ENCODE results near the gene CUX1.

The CUX1 gene

GRCh38 chr7:101813402-101814019, 3.9 kb upstream of the CUX1 start:
- no peak for TF ChIP-seq CTCF (IDR thresholded peaks at IDR 0.05; ENCODE audit: control insufficient read depth, insufficient read depth, low read depth, low read length, missing control alignments)
- peak overlapping the region; percentile 30 for H3K4me3 ChIP-seq (ENCODE audit: control insufficient read depth, low read depth, low read length)
- DNase-seq (ENCODE audit: low read depth): no peak

GRCh38 chr7:101814081-101814990, 3.1 kb upstream of the CUX1 start:
- no peak for DNase-seq (ENCODE audit: low read depth)
- TF ChIP-seq CTCF (IDR thresholded peaks at IDR 0.05; ENCODE audit: control insufficient read depth, insufficient read depth, low read depth, low read length, missing control alignments): peak; percentile 23
- H3K4me3 ChIP-seq (ENCODE audit: control insufficient read depth, low read depth, low read length): peak overlapping the region; percentile 79

DNA sequence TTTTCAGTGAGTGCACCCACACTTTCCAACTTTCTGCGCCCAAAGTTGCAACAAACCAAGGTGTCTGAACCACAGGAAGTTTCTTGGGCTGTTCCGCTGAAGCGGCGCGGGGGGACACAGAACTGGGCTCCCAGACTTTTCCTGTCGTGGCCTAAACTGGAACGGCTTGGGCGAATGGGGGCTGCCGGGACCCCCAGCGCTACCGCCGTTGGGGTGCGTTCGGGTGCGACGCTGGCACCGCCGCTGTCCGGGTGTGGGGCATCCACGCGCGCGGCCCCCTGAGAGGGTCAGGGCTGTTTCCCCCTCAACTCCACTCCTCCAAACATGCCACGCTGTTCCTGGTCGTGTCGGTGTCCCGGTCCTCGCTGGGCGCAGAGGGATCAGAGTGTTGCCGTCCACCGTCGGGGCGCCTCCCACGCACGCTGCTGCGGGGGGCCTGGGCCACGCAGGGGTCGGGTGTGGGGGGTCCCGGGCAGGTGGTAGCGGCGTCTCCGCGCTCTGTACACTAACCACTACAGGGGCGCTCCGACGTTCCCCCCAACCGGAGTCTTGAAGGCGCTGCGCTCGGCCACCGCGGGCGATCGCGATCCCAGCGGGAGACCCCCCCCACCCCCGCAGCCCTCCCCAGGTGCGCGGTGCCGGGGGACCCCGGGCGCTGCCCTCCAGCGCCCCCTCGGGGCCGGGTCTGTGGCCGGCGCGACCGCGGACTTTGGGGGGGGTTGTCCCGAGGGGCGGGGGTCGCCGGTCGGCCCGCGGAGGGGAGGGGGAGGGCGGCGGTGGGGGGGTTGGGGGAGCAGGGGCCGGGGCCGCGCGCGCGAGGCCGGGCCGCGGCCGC, 2.2 kb upstream of the CUX1 start:
- H3K4me3 ChIP-seq (ENCODE audit: control insufficient read depth, low read depth, low read length): peak overlapping the region; percentile 79
- DNase-seq (ENCODE audit: low read depth): no peak
- peak; percentile 50 for TF ChIP-seq CTCF (IDR thresholded peaks at IDR 0.05; ENCODE audit: control insufficient read depth, insufficient read depth, low read depth, low read length, missing control alignments)

GRCh38 chr7:101815826-101816594, 1.4 kb upstream of the CUX1 start:
- peak overlapping the region; percentile 79 for H3K4me3 ChIP-seq (ENCODE audit: control insufficient read depth, low read depth, low read length)
- DNase-seq (ENCODE audit: low read depth): peak; percentile 42
- TF ChIP-seq CTCF (IDR thresholded peaks at IDR 0.05; ENCODE audit: control insufficient read depth, insufficient read depth, low read depth, low read length, missing control alignments): peak; percentile 2

DNA sequence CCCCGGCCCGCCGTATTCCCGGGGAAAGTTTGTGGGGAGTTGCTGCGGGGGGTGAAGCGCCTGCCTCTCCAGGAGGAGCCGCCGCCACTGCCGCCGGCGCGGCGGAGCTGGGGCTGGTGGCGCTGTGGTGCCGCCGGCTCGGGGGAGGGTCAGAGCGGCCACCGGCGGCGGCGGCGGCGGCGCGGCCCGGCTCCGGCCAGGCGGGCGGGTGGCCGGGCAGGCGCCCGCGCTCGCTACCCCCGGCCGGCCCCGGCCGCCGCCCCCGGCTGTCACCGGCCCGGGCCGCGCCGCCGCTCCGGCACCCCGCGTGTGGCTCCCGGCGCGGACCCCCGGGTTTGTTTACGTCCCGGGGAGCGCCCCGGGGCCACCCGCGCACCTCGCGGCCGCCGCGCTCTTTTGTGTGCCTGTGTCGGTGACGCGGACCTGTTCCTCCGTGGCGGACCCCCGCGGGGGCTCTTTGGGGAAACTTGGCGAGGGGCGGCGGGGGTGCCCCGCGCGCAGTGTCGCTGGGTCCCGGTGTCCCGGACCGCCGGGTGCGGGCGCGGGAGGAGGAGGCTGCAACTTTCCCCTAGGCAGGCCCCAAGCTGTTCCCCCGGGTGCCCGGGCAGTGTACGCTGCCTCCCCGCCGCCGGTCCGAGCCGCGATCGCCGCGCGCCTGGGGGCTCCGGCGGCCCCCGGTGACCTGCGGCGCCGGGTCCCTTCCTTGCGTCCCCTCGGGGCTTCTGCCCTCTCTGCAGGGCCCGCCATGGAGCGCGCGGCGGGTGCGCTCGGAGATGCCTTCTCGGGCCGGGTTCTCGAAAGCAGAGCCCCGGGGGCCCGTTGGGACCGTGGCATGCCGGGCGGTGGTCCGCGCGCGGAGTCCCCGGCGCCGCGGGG, 593 bp upstream of the CUX1 start:
- peak overlapping the region; percentile 72 for H3K4me3 ChIP-seq (ENCODE audit: control insufficient read depth, low read depth, low read length)
- TF ChIP-seq CTCF (IDR thresholded peaks at IDR 0.05; ENCODE audit: control insufficient read depth, insufficient read depth, low read depth, low read length, missing control alignments): no peak
- DNase-seq (ENCODE audit: low read depth): no peak
